Neural cell (in vitro differentiated cells): ENCODE measurements around the gene CCL27.

Source experiments
- EP300 ChIP-seq: fragments of 450-650 bp; conservative IDR thresholded peaks from 2 replicates; pipeline ENCODE4 v1.6.1; 2014; ENCODE audit warnings: antibody characterized with exemption, mild to moderate bottlenecking, moderate library complexity; ENCODE audit not compliant: poor library complexity, severe bottlenecking
- MXI1 ChIP-seq: fragments of 450-650 bp; conservative IDR thresholded peaks from 2 replicates; pipeline ENCODE4 v1.6.1; 2014; ENCODE audit warnings: antibody characterized with exemption, mild to moderate bottlenecking; ENCODE audit not compliant: poor library complexity, severe bottlenecking
- TAF1 ChIP-seq: IDR thresholded peaks from 2 replicates; pipeline ENCODE4 v1.6.1; 2012; ENCODE audit warnings: low read depth
- TF ChIP-seq, protein P1 (sequence below): fragments of 450-650 bp; IDR thresholded peaks from 2 replicates; pipeline ENCODE4 v1.5.1; 2014; ENCODE audit warnings: antibody characterized with exemption, mild to moderate bottlenecking, moderate library complexity; ENCODE audit not compliant: poor library complexity, severe bottlenecking

- TF ChIP-seq, protein P1, sequence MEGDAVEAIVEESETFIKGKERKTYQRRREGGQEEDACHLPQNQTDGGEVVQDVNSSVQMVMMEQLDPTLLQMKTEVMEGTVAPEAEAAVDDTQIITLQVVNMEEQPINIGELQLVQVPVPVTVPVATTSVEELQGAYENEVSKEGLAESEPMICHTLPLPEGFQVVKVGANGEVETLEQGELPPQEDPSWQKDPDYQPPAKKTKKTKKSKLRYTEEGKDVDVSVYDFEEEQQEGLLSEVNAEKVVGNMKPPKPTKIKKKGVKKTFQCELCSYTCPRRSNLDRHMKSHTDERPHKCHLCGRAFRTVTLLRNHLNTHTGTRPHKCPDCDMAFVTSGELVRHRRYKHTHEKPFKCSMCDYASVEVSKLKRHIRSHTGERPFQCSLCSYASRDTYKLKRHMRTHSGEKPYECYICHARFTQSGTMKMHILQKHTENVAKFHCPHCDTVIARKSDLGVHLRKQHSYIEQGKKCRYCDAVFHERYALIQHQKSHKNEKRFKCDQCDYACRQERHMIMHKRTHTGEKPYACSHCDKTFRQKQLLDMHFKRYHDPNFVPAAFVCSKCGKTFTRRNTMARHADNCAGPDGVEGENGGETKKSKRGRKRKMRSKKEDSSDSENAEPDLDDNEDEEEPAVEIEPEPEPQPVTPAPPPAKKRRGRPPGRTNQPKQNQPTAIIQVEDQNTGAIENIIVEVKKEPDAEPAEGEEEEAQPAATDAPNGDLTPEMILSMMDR = no peak
- TF ChIP-seq TAF1 (no peak), EP300 (no peak), MXI1 (peak; percentile 5)
Observed at GRCh38 chr9:34652602-34653000, 9.9 kb downstream of the CCL27 start.
